OCI-LY7 (cell line): ENCODE results near the gene ARTN.

ENCODE experiments used
- EZH2phosphoT487 ChIP-seq: fragments of 200-600 bp; sonication (generic); IDR thresholded peaks from 2 replicates; pipeline ENCODE4 v1.6.1; 2018; ENCODE audit warnings: low read depth, borderline replicate concordance, mild to moderate bottlenecking, mixed run types, antibody characterized with exemption, low read length, moderate library complexity, mixed read lengths
- TF ChIP-seq, protein P1 (sequence below): fragments of 200-600 bp; sonication (generic); conservative IDR thresholded peaks from 2 replicates; pipeline ENCODE4 v1.5.1; 2014; ENCODE audit warnings: mild to moderate bottlenecking, antibody characterized with exemption, low read length, moderate library complexity, mixed read lengths

DNA sequence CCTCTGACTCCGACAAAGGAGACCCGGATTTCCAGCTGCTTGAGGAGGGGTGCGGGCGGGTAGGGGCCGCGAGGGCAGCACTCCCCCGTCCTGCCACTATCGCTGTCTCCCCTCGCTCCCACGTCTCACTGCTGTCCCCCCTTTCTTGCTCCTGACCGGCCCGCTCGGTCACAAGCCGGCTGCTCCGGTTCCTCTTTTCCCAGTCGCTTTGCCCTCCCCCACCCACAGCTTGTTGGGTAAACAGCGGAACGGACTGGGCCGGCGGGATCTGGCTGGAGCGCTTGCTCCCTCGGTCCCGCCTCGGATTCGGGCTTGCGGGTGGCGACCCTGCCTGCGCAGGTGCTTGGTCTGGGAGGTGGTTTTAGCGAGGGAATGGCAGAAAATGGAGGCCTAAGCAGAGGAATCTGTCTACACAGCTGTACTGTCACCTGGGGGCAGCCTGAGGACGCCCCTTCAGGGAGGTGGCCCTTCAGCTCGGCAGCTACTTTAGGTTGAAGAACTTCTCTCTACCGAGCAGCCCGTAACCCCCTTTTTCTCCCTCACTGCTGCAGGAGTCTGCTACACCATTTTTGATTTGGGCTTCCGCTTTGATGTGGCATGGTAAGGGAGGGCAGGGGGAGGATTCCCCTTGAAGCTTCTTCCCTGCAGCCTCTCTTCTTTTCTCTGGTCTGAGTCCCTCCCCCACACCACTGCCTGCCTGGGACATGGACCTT lies 41.8 kb downstream of the ARTN start:
- TF ChIP-seq, protein P1, sequence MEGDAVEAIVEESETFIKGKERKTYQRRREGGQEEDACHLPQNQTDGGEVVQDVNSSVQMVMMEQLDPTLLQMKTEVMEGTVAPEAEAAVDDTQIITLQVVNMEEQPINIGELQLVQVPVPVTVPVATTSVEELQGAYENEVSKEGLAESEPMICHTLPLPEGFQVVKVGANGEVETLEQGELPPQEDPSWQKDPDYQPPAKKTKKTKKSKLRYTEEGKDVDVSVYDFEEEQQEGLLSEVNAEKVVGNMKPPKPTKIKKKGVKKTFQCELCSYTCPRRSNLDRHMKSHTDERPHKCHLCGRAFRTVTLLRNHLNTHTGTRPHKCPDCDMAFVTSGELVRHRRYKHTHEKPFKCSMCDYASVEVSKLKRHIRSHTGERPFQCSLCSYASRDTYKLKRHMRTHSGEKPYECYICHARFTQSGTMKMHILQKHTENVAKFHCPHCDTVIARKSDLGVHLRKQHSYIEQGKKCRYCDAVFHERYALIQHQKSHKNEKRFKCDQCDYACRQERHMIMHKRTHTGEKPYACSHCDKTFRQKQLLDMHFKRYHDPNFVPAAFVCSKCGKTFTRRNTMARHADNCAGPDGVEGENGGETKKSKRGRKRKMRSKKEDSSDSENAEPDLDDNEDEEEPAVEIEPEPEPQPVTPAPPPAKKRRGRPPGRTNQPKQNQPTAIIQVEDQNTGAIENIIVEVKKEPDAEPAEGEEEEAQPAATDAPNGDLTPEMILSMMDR, result no peak
- TF ChIP-seq EZH2phosphoT487, result no peak
